HG03571 (cell line): ENCODE data around the gene CYP24A1.

Experiments used
- ATAC-seq: cut with Tn5 transposase; IDR thresholded peaks from one replicate; pipeline ENCODE4 v1.9.1; 2021; ENCODE audit not compliant: unreplicated experiment

CYP24A1 gene

DNA sequence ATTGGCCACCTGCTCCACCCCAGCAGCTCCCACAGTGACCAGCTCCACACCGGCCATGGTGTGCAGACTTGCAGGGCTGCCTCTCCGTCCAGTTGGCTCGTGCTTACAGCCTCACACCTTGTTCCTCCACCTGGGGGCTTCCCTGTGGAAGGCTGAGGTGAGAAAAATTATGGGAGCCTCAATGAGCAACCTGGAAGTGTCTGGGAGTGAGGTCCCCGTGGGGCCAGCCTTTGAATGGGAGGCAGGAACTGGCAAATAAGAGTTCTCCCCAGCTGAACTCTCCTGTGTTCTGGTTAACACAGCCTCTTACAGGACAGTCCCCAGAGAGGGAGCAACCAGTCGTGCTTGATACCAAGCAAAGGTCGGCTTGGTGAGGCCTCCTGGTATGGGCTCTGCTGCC lies 30.3 kb upstream of the CYP24A1 start:
- ATAC-seq, result no peak

GRCh38 chr20:54203281-54203680 lies 29.5 kb upstream of the CYP24A1 start:
- no peak for ATAC-seq

DNA sequence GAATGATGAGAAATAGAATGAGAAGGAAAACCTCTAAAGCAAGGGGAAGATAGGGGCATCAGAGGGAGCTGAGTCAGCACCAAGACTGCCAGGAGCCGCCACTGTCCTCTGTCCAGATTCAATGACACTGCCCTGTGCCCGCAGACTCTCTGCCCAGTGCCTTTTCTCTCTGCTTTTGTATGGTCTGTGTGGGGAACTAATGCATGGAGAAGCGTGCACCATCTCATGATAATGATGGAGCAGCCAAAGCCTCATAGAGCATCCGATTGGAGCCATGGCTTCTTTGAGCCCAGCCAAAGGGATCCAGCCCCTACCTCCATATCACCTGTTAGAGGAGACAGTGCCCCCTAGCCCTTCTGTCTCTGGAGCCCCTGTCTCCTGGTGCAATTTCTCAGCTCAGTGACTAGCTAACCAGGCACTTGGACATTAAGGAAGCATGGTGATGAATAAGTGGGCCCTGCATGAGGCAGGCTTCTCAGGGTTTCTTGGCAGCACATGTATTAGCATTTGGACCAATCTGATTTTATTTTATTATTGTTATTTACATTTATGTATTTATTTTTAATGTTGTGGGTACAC lies 27.6 kb upstream of the CYP24A1 start:
- ATAC-seq, result no peak

DNA sequence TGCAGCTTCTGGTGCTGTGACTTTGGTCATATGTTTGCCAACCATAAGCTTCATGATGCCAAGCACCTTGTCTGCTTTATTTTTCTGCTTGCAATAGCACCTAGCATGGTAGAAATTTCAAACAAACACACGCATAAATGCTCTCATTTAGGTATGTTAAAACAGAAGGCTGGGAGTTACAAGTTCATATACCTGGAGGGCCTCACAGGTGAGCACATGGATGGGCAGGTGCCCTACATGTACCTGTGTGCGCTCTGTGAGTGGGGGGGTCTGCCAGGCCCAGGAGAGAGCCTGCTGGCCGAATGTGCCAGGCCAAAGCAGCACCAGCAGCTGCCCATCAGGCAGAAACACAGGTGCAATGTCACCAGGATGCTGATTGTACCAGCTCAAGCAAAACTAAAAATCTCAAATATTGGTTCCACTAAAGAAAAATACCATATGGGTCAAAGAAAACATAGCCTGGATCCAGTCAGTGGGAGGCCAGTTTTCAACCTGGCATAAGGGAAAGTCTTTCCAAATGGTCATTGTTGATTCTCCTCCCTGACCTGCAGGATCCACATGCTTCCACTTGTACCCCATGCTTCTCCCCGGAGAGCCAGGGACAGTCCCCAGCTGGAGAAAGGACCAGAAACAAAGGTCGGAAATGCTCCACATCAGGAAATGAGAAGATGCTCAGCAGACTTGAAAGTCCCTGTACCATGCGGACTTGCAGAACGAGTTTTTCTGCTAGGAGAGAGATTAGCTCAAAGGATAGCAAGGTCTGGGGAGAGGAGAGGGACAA lies 26.9 kb upstream of the CYP24A1 start:
- ATAC-seq, result no peak

DNA sequence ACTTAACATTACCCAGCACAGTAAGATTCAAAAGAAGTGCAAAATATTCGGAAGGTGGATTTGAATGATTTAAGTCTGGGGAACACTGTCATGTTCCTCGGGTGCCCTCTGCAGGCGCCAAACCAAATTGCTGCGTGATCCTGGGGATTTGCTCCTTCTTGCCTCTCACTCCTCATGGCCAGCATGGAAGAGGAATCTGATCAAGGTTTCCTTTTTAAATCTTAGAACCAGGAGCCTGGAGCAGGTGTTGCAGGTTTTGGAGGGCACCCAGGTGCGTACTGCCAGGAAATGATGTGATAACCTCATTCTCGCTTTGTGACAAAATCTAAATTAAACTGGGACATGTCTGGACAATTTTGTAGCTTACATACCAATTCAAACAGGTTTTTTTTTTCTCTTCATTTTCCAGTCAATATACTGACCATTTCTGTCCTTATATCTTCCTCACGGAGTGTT lies 26.0 kb upstream of the CYP24A1 start:
- peak; percentile 66 for ATAC-seq

DNA sequence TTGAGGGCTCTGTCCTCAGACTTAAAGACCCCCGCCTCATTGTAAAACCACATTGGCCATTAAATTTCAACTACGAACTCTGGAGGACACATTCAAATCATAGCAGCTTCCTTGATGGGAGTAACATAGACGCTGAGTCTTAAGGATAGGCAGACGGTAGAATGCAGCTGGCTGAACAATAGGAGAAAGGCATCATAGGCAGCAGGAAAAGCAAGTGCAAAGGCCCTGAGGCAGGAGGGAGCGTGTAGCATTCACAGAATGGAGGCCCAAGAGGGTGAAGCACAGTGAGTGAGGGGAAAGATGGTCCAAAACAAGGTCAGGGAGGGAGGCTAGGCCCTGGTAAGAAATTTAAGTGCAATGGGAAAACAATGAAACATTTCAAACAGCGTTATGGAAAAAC lies 25.5 kb upstream of the CYP24A1 start:
- ATAC-seq, result no peak

GRCh38 chr20:54197621-54198604 lies 24.1 kb upstream of the CYP24A1 start:
- no peak for ATAC-seq

DNA sequence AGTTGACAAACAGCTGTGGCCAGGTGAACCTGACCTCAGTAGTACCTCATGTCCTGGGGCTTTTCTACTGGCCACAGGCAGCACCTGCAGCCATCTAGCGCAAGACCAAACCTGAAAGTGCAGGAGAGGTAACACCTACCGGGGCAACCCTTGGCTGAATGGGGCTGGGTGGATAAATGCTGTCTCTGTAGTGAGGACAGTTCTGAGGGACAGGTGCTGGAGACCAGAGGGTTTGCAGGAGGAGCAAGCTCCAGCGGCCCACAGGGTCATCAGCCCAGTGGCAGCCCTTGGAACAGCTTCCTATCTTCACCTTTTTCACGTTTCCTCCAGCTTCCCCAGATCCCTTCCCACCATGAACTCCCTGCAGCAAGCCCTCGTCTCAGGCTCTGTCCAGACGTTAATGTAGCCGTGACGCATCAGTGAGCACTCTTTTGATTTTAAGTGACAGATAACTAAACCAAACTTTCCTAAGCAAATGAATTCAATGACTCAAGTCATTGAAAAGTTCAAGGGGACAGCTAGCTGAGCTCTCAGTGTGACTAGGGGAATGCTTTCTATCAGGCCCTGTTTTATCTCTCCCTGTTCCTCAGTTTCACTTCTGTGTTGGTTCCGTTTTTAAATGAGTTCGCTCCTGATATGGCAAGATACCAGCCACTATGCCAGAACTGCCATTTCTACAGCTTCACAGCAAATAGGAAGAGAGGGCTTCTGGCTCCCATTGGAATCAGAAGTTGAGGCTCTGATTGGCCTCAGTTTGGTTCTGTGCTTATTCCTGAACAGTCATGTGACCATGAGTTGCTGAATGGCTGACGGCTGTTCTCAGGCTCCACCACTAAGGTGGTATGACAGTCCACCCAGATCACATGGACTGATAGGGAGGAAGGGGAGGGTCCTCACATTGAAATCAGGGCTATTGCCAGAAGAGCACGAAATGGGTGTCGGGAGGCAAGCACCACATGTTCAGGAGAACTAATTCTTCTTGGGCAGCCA lies 22.0 kb upstream of the CYP24A1 start:
- no peak for ATAC-seq

DNA sequence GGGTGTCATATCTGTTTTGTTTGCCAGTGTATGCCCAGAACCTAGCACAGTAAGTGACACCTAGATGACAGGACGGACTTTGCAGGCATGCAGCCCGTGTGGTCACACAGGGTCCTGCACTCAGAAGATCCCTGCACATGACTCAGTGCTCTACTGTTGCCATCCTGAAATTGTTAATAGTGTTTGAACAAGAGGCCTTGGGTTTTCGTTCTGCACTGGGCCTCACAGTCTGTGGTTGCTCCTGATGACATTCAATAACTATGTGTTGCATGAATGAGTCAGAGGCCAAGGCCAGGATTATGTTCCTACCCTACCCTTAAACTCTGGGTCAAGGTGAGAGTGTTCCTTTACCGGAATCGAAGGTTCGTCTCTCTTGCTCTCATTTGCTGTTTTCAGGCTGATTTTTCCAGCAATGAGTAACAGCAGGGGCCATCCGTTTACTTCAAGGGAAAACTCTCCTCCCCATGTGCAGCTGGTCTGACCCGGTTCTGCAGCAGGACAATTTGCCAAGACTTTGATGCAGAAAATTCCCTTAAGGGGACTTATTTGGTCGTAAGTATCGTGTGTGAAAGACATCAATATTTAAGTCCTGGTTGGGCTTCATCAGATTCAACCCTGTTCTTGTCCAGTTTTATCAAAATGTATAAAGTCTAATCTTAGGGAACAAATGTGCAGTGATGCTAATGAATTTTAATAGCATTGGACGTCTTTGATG lies 21.1 kb upstream of the CYP24A1 start:
- ATAC-seq, result no peak

- no peak for ATAC-seq
Observed at GRCh38 chr20:54193817-54194216, 20.0 kb upstream of the CYP24A1 start.

- no peak for ATAC-seq
Observed at GRCh38 chr20:54190217-54190616, 16.4 kb upstream of the CYP24A1 start.

DNA sequence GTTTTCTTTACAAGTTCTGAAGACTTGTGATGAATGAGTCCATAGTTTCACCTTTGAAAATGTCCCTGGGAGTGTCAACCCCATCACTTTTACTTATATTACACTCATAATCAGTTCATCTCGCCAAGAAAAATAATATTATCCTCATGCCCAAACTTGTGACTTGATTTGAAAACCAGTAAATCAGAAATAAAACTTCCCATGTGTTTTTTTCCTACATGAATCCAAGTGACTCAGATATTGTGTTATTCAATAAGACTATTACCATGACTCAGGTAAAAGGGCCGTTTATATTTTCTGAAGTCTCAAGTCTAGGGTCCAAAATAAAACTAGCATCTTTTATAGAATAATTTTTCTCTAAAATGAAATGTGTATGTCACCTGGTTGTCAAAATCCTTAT lies 15.8 kb upstream of the CYP24A1 start:
- ATAC-seq, result no peak

GRCh38 chr20:54188132-54188849 lies 14.5 kb upstream of the CYP24A1 start:
- ATAC-seq, result no peak

- no peak for ATAC-seq
Observed at GRCh38 chr20:54184904-54185626, 11.3 kb upstream of the CYP24A1 start.

DNA sequence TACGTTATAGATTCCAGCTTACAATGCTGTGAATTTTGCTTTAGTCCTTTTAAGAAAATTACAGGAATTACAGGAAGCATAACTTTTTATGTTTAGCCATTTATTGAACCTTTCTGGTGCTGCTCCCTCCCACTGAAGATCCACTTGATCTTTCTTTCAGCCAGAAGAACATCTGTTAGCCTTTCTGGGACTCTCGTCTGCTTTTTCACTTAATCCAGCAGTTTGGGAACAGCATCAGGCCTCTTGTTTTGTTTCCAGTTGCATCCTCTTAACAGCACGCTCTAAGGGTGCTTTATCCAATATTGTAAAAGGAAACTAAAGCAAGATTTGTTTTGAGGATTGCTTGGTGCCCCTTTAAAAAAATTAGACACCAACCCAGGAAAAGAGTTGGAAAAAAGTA lies 10.3 kb upstream of the CYP24A1 start:
- no peak for ATAC-seq

DNA sequence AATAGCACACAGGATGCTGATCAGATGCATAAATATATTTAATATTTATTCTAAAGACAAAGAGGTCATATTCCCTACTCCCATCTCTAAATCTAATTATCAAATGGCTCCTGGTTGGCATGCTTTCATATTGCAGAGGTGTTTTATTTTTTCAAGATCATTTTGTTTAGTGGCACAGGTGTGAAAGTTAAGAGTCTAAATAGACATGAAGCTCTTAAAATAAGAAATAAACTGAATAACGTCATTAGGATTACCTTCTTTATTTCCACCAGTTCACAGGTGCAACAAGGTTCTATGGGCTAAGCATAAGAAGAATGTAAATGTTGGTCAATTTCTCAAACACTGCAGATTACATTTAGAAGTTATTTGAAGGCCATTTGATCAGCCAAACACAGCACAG lies 7.1 kb upstream of the CYP24A1 start:
- no peak for ATAC-seq

DNA sequence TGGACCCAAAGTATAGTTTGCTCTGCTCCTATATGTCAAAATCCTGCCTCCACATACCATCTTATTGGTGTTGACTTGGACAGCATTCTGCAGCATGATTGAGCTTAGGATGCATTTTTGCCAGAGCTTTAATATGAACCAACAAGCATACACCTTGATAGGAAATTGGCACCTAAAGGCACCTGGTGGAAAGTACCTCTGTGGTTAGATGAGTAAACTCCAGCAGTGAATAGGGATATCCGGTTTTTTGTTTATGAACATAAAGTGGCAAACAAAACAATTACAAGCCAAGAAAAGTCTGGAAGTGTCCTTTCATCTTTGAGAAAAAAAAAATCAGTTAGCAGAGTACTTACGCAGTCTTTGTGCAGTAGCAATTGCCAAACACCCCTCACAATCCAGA lies 6.2 kb upstream of the CYP24A1 start:
- no peak for ATAC-seq

GRCh38 chr20:54178256-54178655 lies 4.5 kb upstream of the CYP24A1 start:
- no peak for ATAC-seq
